Uterus (tissue), 4 donors: Measurements from ENCODE around the gene RAB9A. TPM values are rescaled to one million over a fixed set of nuclear protein-coding genes. Genes with fewer than 3 reads are reported as not detected.

ENCODE experiments used
- DNase-seq, 2 donors: peaks; one replicate each; pipeline ENCODE4 v3.0.0-alpha.2; 2019 to 2020
- H3K27ac ChIP-seq, 2 donors: fragments of 200-600 bp; sonication (generic); 1 replicate in 1 of 2; 2 replicates in 1 of 2; pipeline ENCODE4 v1.5.1; 2016 to 2018
- H3K27me3 ChIP-seq, 2 donors: fragments of 200-600 bp; sonication (generic); one replicate each; pipeline ENCODE4 v1.5.1; 2018 to 2019; ENCODE audit warnings: control low read depth in 1 of 2
- H3K36me3 ChIP-seq, 2 donors: fragments of 200-600 bp; sonication (generic); one replicate each; pipeline ENCODE4 v1.5.1; 2019; ENCODE audit warnings: control low read depth in 1 of 2
- H3K4me1 ChIP-seq, 2 donors: fragments of 200-600 bp; sonication (generic); one replicate each; pipeline ENCODE4 v1.5.1; 2018 to 2019; ENCODE audit warnings: control low read depth in 1 of 2
- H3K4me3 ChIP-seq, 2 donors: fragments of 200-600 bp; sonication (generic); 1 replicate in 1 of 2; 2 replicates in 1 of 2; pipeline ENCODE4 v1.5.1; 2018 to 2019; ENCODE audit warnings: mild to moderate bottlenecking in 1 of 2
- H3K9me3 ChIP-seq, 2 donors: fragments of 200-600 bp; sonication (generic); one replicate each; pipeline ENCODE4 v1.5.1; 2019; ENCODE audit warnings: control low read depth in 1 of 2
- POLR2A ChIP-seq, 2 donors: fragments of 450-650 bp; IDR thresholded peaks; one replicate each; pipeline ENCODE4 v1.6.1; 2016; ENCODE audit warnings: antibody characterized with exemption in 2 of 2, mild to moderate bottlenecking in 1 of 2, moderate library complexity in 1 of 2
- intact Hi-C: fragments of 100-400 bp; cut with DNase I; formaldehyde crosslinking; loops from one replicate; pipeline ENCODE4 v1.15.1; 2023; ENCODE audit warnings: low total_unique reads
- total RNA-seq, 4 donors: library from RNA; depleted of rRNA in 3 of 4; stranded (reverse); fragments of >200 nt in 3 of 4; gene quantifications; one replicate each; pipeline versions ENCODE4 v1.1.0 to v1.2.4, GENCODE V29; 2014 to 2023
- TF ChIP-seq, protein P1 (sequence below), 4 experiments: fragments of 200-600 bp in 2 of 4; fragments of 450-650 bp in 2 of 4; sonication (generic) in 2 of 4; IDR thresholded peaks; one replicate each; pipeline ENCODE4 v1.5.1; 2016 to 2019; ENCODE audit warnings: antibody characterized with exemption in 4 of 4, mild to moderate bottlenecking in 2 of 4, moderate library complexity in 1 of 4
- donor health status: DM: yes; HTN: yes; CAD: no.

RAB9A gene
- total RNA-seq, 4 donors from 2014 or later = 27.2 to 40.2 (median 28.2) TPM

DNA sequence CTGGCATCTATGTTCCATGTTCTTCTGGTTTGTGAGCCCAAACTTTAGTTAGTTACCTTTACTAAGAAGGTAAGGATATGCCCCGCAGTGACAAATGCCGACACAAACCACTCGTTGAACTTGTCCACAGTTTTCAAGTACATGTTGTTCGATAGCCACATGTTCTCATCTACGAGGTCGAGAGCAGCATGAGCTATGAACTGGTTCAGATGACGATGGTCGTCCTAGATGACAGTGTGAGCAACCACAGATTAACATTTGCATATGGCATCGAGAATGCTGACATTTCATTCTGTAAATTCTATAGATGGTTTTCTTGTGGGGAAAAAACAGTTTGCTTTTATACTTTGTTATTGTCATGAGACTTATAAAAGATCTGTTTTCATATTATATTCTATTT is 27.5 kb downstream of the RAB9A start:
- intact Hi-C loops = no loop called here
- no peak overlapping the region for H3K27ac ChIP-seq
- H3K27me3 ChIP-seq = no peaks in the 10 kb centered on the region
- no peak for DNase-seq
- H3K4me3 ChIP-seq = no peak overlapping the region
- no peaks in the 10 kb centered on the region for H3K36me3 ChIP-seq
- TF ChIP-seq, protein P1, sequence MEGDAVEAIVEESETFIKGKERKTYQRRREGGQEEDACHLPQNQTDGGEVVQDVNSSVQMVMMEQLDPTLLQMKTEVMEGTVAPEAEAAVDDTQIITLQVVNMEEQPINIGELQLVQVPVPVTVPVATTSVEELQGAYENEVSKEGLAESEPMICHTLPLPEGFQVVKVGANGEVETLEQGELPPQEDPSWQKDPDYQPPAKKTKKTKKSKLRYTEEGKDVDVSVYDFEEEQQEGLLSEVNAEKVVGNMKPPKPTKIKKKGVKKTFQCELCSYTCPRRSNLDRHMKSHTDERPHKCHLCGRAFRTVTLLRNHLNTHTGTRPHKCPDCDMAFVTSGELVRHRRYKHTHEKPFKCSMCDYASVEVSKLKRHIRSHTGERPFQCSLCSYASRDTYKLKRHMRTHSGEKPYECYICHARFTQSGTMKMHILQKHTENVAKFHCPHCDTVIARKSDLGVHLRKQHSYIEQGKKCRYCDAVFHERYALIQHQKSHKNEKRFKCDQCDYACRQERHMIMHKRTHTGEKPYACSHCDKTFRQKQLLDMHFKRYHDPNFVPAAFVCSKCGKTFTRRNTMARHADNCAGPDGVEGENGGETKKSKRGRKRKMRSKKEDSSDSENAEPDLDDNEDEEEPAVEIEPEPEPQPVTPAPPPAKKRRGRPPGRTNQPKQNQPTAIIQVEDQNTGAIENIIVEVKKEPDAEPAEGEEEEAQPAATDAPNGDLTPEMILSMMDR (IDR thresholded peaks at IDR 0.05) = no peak
- TF ChIP-seq POLR2A (IDR thresholded peaks at IDR 0.05) = no peak
- H3K9me3 ChIP-seq = no peaks in the 10 kb centered on the region
- no peaks in the 10 kb centered on the region for H3K4me1 ChIP-seq

DNA sequence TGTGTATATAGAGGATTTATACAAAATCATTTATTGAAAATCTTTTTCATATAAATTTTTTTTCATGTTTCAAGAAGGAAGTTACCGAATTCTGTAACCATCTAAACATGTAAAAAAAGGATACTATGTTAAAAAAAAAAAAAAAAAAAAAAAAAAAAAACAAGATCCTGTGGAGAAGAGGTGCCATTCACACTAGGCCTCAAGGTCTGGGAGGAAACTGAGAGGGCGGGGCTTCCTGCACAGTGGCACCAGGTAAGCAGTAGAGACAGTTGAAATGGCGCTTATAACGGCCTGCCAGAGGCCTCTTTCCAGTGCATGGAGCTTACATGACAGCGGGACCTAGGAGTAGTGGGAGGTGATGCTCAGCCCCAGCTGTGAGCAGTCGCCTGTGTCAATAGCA is 28.0 kb downstream of the RAB9A start:
- H3K9me3 ChIP-seq = no peaks in the 10 kb centered on the region
- DNase-seq = no peak
- H3K27ac ChIP-seq = peak overlapping the region; percentile 63 to 87
- H3K4me3 ChIP-seq = no peak overlapping the region
- H3K4me1 ChIP-seq = no peaks in the 10 kb centered on the region
- intact Hi-C loops = no loop called here
- no peak for TF ChIP-seq POLR2A (IDR thresholded peaks at IDR 0.05)
- TF ChIP-seq, protein P1 (IDR thresholded peaks at IDR 0.05) = no peak
- no peaks in the 10 kb centered on the region for H3K27me3 ChIP-seq
- H3K36me3 ChIP-seq = no peaks in the 10 kb centered on the region

DNA sequence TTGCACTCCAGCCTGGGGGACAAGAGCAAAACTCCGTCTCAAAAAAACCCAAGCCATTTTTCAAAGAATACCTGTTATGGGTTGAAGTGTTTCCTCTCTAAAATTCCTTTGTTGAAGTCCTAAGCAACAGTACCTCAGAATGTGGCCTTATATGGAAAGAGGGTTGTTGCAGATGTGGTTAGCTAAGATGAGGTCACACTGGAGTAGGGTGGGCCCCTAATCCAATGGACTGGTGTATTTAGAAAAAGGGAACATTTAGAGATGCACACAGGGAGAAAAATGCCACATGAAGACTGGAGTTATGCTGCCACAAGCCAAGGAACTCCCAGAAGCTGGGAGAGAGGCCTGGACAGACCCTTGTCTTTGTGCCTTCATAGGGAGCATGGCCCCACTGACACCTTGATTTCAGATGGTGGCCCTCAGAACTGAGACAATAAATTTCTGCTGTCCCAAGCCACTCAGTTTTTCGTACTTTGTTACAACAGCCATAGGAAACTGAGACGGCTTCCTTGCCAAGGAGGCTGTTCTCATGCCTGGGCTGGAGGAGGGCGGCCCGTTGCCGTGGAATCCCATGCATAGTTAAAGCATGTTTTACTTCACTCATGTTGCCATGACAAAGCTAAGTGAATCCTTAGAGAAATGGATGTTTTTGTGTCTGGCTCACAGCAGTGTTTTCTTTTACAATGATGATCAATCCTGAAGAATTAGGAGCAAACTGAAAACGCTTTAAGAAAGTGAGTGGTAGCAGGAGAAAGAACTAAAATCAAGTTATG is 29.0 kb downstream of the RAB9A start:
- DNase-seq = peak; percentile 49 to 54
- no peaks in the 10 kb centered on the region for H3K9me3 ChIP-seq
- intact Hi-C loops = no loop called here
- peak overlapping the region; percentile 63 to 87 for H3K27ac ChIP-seq
- TF ChIP-seq, protein P1 (IDR thresholded peaks at IDR 0.05) = no peak
- no peak for TF ChIP-seq POLR2A (IDR thresholded peaks at IDR 0.05)
- no peaks in the 10 kb centered on the region for H3K36me3 ChIP-seq
- H3K4me3 ChIP-seq = no peak overlapping the region
- no peaks in the 10 kb centered on the region for H3K4me1 ChIP-seq
- no peaks in the 10 kb centered on the region for H3K27me3 ChIP-seq

DNA sequence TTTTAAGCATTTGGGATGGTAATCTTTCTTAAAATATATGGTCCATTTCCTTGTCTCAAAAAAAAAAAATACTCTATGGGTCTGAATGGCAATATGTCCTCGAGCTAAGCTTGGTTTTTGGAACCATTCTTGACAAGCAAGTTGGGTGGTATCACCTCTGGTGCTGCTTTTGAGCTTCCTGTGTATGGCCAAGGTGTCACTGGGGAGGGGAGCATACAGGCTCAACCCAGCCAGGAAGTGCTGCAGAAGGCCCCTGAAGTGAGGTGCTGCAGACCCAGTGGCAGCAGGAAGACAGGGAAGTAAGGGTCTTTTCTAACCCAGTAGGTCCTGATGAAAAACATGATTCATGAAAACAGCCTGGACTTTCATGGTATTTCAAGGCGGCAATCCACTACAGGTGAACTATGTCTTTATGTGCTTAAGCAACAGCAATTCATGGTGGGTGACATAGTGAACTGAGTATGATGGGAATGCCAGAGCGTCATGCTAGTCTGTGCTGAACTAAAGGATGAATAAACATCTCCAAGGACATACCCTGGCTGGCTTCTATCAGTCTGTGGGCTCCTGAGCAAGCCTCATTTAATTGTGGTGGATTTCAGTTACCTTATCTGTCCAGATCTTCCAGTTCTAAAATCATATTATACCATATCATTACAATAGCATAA is 30.4 kb downstream of the RAB9A start:
- Histone ChIP-seq H3K27me3 (no peaks in the 10 kb centered on the region), H3K36me3 (no peaks in the 10 kb centered on the region), H3K4me3 (no peak overlapping the region), H3K27ac (peak overlapping the region; percentile 63 to 87), H3K4me1 (no peaks in the 10 kb centered on the region), H3K9me3 (no peaks in the 10 kb centered on the region)
- DNase-seq = no peak
- TF ChIP-seq, protein P1 (IDR thresholded peaks at IDR 0.05) = no peak
- TF ChIP-seq POLR2A (IDR thresholded peaks at IDR 0.05) = no peak
- intact Hi-C loops = no loop called here

DNA sequence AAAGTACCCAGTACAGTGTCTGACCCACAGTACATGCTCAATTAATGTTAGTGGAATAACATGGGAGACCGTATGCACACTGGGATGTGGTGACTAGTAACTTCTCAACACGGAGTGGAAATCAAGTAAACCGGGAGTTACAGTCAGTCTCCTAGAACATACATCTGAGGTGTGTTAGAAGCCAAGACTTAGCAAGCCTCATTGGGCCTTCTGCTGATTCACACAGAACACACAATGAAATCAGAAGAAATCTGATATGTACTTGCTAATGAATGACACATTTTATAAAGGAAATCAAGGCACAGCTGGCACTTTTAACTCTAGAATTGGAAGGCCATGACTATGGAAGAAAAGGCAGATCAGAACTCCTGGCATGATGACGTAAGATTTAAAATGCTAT is 32.4 kb downstream of the RAB9A start:
- no peaks in the 10 kb centered on the region for H3K4me1 ChIP-seq
- no peaks in the 10 kb centered on the region for H3K27me3 ChIP-seq
- H3K4me3 ChIP-seq = no peak overlapping the region
- no peak for DNase-seq
- no peaks in the 10 kb centered on the region for H3K9me3 ChIP-seq
- TF ChIP-seq, protein P1 (IDR thresholded peaks at IDR 0.05) = no peak
- no peak for TF ChIP-seq POLR2A (IDR thresholded peaks at IDR 0.05)
- H3K36me3 ChIP-seq = no peaks in the 10 kb centered on the region
- intact Hi-C loops = no loop called here
- peak overlapping the region; percentile 63 to 87 for H3K27ac ChIP-seq
